Measurements from ENCODE around the gene RNF19B. TPM values are rescaled to one million over a fixed set of nuclear protein-coding genes. Genes with fewer than 3 reads are reported as not detected.

The RNF19B gene
- total and polyA plus RNA-seq, 2 of the 13 experiments (the other 11 are each of a cell fraction or from before 2014, with no cell fraction given): 15.3 to 22.5 TPM

GRCh38 chr1:32972814-32973428 is 8.3 kb upstream of the RNF19B start (continued):
- TF ChIP-seq HMG20A (CRISPR knock-in tag; IDR thresholded peaks at IDR 0.05; ENCODE audit: borderline replicate concordance): no peak
- TF ChIP-seq ARID2 (CRISPR knock-in tag; IDR thresholded peaks at IDR 0.05; ENCODE audit: borderline replicate concordance): no peak
- TF ChIP-seq ZNF75D (CRISPR knock-in tag; IDR thresholded peaks at IDR 0.05; ENCODE audit: borderline replicate concordance): no peak
- TF ChIP-seq NFKB2 (CRISPR knock-in tag; IDR thresholded peaks at IDR 0.05; ENCODE audit: borderline replicate concordance): 0 out of 2 replicates have a peak, but pooled peaks have one; percentile 27
- no peak for TF ChIP-seq HNRNPUL1 (IDR thresholded peaks at IDR 0.05; ENCODE audit: low read depth, low read length)

DNA sequence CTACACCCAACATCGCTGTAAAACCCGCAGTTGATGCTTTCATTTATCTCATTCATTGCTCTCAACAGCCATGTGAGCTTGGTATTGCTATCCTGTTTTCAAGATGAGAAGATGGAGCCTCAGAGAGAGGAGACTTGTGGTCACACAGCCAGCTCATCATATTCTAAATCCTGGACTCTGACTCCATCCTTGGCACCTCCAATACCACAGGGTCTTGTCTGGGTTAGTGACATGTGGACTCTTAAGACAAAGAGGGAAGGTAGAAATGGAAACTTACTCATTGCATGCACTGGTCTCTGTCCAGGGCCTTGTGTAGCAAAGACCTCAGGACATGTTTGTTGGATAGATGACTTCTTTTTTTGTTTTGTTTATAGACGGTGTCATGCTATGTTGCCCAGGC is 7.0 kb upstream of the RNF19B start:
- Histone ChIP-seq H3K4me1 (ENCODE audit: insufficient read depth, low read length) (peaks cover 11% of the 10 kb centered on the region), H3K27ac (ENCODE audit: extremely low read length, insufficient read depth, low read length) (no peak overlapping the region), H3K36me3 (replicated peaks in 1 of 2; ENCODE audit: control insufficient read depth in 1 of 2, insufficient read depth in 2 of 2, low read length in 2 of 2) (no peaks in the 10 kb centered on the region), H3K4me2 (ENCODE audit: low read depth, low read length) (no peak overlapping the region), H4K20me1 (ENCODE audit: insufficient read depth, low read length) (no peaks in the 10 kb centered on the region), H3K27me3 (ENCODE audit: control insufficient read depth in 1 of 2, insufficient read depth in 2 of 2, low read length in 2 of 2) (peaks cover 4 to 27% of the 10 kb centered on the region in 2 experiments; a peak in 3 of 5 replicates), H2AFZ (ENCODE audit: low read length) (no peak overlapping the region), H3K9ac (ENCODE audit: insufficient read depth, low read depth, low read length) (no peak overlapping the region), H3K4me3 (replicated peaks in 1 of 3; ENCODE audit: insufficient read depth in 1 of 3, low read depth in 2 of 3, low read length in 3 of 3) (no peak overlapping the region), H3K79me2 (ENCODE audit: insufficient read depth, low read length) (no peaks in the 10 kb centered on the region), H3K9me3 (ENCODE audit: low read length) (no peaks in the 10 kb centered on the region)
- FAIRE-seq (no peak), DNase-seq (ENCODE audit: low spot score) (no peak), ATAC-seq (no peak)
- 35% methylated on average over 3 of the region's 3 CpGs for WGBS (ENCODE audit: low lambda C conversion rate)
- TF ChIP-seq ZNF619 (CRISPR knock-in tag; IDR thresholded peaks at IDR 0.05) (no peak), ISL2 (CRISPR knock-in tag; IDR thresholded peaks at IDR 0.05) (no peak), ZNF30 (CRISPR knock-in tag; IDR thresholded peaks at IDR 0.05) (no peak), HMGA1 (CRISPR knock-in tag; conservative IDR thresholded peaks at IDR 0.05) (no peak), MTA3 (CRISPR knock-in tag; IDR thresholded peaks at IDR 0.05) (no peak), ARNT2 (CRISPR knock-in tag; IDR thresholded peaks at IDR 0.05; ENCODE audit: low read depth) (no peak), ZNF724P (CRISPR knock-in tag; IDR thresholded peaks at IDR 0.05; ENCODE audit: borderline replicate concordance) (no peak), TOE1 (CRISPR knock-in tag; IDR thresholded peaks at IDR 0.05) (no peak)
- in situ Hi-C loops (cut with HindIII; ENCODE audit: extremely low pct_ligation_motif_present, low pct_unique_long_range_greater_than_20kb) (no loop called here), intact Hi-C loops (cut with micrococcal nuclease; ENCODE audit: unreplicated experiment) (no loop called here)
- ChIA-PET POLR2A (no interaction called here), CTCF (ENCODE audit: low intra/inter-chr PET ratio, low total read pairs) (no interaction called here)
- no TSS peak for BruUV-seq (replicated peaks)
